GM19239 (cell line): ENCODE measurements around the gene GREM1.
A peak's percentile ranks its signal among the peaks of the same experiment; 100 is the strongest.

Experiments
- DNase-seq: peaks from one replicate; pipeline ENCODE4 v3.0.0; 2011; ENCODE audit warnings: low spot score; ENCODE audit not compliant: insufficient read length
- FAIRE-seq: peaks from 2 replicates; lab custom pipeline; 2011; peaks lifted over from hg19 to GRCh38; lab: Jason Lieb, UNC

Gene GREM1

DNA sequence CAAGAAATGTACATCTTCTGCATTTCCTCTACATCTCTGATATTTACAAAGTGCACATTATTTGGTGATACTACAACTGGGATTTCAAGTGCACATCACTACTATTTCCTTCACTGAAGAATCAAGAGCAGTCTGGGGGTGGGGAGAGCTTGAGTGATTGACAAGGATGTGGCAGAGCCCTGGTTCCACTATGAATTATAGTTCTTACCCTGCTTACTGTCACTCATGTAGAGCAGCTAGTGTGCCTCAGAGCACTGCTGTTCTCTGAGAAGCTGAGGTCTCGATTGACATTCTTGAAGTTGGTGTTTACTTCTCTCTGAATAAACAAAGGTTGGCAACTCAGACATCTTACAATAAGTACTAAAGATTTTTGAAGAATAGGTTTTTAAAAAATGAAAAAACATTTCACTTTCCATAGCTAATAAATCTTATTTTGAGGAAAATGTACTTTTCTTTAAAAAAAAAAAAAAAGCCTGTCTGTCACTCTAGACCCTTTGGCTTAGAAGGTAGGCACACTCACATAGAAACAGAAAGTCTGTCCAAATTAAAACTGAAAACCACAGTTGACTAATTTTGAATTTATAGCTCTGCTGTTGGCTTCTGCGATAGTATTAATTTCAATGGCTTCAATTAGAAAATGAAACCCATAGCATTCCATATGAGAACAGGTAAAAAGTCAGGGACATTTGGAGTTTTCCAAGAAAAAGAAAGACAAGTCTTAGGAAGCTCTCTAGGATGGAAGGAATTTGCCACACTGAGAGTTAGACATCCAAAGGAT is 5.6 kb downstream of the GREM1 start:
- FAIRE-seq, result peak; percentile 68
- peak; percentile 50 for DNase-seq

DNA sequence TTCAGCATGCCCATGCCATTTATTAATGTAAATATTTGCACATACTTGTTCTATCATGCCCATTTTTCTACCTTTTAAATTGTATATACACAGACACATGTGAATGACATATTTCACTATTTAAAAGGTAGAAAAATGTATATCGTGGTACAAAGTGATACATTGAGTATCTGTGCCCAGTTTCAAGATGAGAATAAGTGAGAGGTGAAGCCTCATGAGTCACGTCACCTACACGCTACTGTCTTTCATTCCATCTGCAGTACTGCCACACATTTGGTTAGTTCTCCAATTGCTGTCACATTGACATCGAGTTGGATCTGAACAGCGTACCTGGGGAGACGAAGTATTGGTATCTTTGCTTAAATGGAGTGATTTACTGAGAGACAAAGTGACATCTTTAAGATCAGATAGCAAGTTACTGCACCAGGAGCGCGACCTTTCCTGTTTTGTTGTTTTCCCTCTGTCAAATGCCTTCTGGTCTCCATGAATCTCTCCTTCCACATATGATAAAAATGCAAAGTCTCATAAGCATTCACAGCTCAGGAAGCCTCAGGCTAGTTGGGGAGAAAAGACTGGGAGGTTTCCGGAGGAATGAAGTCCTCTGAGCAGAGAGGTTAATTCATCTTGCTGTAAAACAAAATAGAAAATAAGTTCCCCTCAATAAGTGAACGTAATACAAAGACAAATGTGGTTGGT is 12.0 kb downstream of the GREM1 start:
- DNase-seq (no peak), FAIRE-seq (no peak)

DNA sequence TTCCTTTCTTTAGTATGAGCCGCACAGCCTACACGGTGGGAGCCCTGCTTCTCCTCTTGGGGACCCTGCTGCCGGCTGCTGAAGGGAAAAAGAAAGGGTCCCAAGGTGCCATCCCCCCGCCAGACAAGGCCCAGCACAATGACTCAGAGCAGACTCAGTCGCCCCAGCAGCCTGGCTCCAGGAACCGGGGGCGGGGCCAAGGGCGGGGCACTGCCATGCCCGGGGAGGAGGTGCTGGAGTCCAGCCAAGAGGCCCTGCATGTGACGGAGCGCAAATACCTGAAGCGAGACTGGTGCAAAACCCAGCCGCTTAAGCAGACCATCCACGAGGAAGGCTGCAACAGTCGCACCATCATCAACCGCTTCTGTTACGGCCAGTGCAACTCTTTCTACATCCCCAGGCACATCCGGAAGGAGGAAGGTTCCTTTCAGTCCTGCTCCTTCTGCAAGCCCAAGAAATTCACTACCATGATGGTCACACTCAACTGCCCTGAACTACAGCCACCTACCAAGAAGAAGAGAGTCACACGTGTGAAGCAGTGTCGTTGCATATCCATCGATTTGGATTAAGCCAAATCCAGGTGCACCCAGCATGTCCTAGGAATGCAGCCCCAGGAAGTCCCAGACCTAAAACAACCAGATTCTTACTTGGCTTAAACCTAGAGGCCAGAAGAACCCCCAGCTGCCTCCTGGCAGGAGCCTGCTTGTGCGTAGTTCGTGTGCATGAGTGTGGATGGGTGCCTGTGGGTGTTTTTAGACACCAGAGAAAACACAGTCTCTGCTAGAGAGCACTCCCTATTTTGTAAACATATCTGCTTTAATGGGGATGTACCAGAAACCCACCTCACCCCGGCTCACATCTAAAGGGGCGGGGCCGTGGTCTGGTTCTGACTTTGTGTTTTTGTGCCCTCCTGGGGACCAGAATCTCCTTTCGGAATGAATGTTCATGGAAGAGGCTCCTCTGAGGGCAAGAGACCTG is 13.2 kb downstream of the GREM1 start:
- no peak for FAIRE-seq
- DNase-seq, result no peak

DNA sequence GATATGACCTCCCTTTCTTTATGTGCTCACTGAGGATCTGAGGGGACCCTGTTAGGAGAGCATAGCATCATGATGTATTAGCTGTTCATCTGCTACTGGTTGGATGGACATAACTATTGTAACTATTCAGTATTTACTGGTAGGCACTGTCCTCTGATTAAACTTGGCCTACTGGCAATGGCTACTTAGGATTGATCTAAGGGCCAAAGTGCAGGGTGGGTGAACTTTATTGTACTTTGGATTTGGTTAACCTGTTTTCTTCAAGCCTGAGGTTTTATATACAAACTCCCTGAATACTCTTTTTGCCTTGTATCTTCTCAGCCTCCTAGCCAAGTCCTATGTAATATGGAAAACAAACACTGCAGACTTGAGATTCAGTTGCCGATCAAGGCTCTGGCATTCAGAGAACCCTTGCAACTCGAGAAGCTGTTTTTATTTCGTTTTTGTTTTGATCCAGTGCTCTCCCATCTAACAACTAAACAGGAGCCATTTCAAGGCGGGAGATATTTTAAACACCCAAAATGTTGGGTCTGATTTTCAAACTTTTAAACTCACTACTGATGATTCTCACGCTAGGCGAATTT is 14.9 kb downstream of the GREM1 start:
- FAIRE-seq (no peak), DNase-seq (no peak)

DNA sequence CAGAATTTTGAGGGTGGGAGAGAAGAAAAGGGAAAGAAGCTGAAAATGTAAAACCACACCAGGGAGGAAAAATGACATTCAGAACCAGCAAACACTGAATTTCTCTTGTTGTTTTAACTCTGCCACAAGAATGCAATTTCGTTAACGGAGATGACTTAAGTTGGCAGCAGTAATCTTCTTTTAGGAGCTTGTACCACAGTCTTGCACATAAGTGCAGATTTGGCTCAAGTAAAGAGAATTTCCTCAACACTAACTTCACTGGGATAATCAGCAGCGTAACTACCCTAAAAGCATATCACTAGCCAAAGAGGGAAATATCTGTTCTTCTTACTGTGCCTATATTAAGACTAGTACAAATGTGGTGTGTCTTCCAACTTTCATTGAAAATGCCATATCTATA is 15.5 kb downstream of the GREM1 start:
- DNase-seq (no peak), FAIRE-seq (no peak)

DNA sequence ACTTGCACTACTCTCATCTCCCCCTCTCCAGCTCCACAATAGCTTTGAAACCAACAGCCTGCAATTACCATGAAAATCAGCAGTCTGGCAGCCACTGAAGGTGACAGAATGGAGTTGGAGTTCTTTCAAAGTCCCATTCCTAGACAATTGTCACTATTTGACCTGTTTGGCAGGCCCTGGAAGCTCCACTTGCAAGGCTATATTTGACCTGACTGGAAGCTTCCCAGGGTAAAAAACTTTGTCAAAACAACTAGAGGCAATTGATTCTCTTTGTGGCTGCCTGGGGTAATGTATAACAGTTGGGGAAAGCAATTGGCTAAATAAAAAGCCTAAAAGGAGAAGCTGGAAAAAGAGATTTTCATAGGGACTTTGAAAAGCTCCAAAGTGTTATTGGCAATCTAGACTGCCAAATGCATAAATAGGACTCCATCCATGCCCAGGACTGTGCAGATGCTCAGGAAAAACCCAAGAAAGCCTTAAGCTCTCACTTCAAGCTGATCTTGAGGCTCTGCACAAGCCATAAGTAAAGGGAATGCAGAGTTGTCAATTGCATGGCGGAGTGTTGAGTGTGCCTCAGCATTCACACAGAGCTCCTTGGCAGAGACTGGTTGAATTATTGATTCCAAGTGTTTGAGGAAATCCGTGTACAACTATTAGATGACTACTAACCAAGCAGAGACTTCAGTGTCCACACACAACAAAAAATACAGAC is 18.3 kb downstream of the GREM1 start:
- FAIRE-seq (no peak), DNase-seq (no peak)

DNA sequence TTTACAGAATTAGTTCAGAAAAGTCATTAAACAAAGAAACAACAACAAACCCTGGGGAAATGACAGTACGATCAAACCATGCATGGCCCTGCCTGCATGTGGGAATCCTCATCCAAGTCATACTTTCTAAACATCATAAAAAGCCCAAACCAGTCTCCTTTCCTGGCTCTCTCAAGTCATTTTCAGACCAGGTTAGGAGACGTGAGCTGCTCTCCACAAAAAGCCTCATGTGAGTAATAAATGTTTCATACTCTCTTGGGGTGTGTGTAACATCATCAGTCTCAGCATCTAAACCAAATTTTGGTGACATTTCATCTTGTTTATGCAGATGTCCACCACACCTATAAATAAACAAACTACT is 18.9 kb downstream of the GREM1 start:
- FAIRE-seq, result no peak
- no peak for DNase-seq

DNA sequence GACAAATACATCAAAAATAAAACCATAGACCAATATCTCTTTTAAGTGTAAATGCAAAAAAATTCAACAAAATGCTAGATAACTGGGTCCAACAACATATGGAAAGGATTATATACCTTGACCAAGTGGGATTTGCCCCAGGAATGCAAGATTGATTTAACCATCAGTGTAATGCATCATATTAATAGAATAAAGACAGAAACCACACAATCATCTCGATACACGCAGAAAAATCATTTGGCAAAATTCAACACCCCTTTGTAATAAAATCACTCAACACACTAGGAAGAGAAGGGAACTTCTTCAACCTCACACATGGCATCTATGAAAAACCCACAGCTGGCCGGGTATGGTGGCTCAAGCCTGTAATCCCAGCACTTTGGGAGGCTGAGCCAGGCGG is 19.5 kb downstream of the GREM1 start:
- no peak for FAIRE-seq
- no peak for DNase-seq

DNA sequence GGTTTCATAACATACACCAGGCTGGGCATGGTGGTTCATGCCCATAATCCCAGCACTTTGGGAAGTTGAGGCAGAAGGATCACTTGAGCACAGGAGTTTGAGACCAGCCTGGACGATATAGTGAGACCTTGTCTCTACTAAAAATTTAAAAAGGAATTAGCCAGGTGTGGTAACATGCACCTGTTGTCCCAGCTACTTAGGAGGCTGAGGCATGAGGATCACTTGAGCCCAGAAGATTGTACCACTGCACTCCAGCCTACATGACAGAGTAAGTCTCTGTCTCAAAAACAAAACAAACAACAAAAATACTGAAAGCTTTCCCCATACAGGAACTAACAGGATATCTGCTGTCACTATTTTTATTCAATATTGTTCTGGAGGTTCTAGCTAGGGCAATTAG is 20.9 kb downstream of the GREM1 start:
- no peak for FAIRE-seq
- no peak for DNase-seq

DNA sequence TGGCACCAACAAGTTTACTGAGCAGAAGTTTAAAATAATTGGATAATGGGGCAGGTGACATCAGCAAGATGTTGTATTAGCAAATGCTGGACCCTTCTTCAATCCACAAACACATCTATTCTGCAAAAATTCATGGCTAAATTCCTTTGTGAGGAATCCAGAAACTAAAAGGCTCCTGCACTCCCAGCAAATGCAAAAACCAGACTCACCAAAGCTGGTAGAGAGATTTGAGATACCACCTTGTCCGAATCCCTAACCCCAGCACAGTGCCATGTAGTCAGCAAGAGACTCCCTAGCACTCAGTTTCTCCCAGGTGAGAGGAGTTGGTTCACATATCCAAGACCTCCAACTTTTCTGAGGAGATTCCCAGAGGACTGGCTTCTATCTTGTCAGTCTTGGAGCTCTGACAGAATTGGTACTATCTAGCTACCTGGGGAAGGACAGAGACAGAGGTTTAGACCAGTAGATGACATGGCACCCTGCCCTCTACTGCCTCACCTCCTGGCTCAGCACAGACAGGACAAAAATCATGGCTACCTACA is 21.8 kb downstream of the GREM1 start:
- no peak for DNase-seq
- no peak for FAIRE-seq

DNA sequence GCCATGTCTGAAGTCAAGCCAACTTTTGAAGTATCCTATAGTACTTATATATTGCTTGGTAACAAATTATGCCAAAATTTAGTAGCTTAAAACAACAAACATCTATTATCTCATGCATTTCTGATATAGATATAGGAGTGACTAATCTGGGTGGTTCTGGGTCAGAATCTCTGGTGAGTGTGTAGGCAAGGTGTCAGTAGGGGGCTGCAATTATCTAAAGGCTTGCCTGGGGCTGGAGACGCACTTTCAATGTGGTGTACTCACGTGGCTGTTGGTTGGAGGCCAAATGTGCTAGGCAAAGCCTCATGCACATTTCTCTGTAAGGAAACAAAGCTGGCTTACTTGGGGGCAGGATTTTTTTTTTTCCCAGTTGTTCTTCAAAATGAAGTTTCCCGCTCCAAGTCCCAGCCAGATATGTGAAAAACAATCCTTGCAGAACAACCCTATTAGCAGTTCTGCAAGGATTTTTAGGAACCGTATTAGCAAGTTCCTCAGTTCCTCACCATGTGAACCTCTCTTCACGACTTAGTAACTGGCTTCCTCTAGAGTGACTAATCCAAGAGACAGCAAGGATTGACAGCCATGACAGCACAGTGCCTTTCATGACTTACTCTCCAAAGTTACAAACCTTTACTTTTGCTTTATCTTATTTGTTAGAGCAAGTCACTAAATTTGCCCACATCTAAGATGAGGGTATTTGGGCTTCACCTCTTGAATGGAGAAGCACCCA is 25.8 kb downstream of the GREM1 start:
- FAIRE-seq (no peak), DNase-seq (no peak)

DNA sequence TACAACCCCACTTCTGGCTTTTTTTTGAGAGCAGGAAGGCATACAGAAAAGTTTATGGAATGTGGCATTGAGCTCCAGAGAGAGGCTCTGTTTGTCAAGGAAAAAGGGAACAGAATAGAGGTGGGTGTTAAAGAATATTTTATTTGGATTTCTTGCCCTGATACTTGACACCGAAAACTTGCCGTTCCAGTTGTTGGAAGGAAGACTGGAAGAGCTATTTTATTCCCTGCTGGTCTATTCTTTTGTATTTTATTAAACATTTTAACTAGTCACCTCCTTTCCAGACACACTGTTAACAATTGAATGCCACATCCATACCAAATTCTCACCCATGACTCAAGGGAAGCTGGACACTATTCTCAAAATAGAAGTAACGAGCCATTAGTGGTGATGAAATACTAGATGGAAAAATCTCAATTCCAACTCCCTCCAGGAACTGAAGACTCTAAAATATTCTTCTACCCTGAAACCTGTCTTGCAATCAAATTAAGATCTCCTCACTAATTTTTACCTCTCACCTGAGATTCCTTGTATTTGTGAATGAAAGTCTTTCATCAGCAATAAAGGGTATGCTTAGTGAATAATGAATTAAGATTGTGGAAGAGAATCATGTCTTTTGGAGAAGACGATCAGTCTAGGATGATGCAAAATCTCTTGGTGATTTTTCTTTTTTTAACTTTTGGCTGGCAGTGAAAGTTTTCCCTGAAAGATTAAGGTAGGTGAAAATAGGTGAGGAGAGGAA is 28.5 kb downstream of the GREM1 start:
- FAIRE-seq (no peak), DNase-seq (no peak)

DNA sequence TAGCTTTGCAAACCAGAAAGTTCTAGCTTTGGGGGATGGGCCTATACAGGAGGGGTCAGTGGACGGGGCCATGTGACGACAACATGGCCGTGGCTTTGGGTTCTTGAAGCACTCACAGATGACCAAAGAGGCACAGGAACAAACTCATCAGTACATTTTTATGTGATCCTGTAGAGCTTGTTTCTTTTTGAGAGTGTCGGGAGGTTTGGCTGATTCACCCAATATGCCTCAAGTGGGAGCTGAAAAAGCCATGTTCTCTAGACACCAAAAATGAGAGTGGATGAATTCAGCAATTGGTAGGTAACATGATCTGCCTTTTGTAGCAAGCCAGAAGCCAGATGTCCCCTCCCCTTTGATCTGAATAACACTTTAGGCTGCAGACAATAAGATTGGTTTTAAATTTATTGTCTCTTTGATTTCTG is 30.1 kb downstream of the GREM1 start:
- DNase-seq, result no peak
- FAIRE-seq, result no peak

DNA sequence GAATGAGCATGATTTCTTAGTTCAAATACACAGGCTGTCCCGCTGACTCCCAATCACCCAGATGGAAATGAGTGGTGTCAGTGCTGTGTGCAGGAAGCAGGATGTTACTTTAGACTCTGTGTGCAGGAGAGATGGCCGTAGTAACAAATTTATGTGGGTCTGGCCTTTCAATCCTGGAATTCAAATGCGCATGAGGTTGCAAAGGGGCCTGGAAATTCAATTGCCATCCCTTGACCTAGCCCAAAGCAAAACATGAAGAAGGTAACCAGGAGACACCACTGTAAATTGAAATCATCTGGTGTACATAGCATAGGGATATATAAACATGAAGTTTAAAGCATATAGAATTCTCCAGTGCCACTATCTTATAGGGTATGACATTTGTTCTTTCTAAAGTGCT is 33.2 kb downstream of the GREM1 start:
- FAIRE-seq, result no peak
- no peak for DNase-seq

DNA sequence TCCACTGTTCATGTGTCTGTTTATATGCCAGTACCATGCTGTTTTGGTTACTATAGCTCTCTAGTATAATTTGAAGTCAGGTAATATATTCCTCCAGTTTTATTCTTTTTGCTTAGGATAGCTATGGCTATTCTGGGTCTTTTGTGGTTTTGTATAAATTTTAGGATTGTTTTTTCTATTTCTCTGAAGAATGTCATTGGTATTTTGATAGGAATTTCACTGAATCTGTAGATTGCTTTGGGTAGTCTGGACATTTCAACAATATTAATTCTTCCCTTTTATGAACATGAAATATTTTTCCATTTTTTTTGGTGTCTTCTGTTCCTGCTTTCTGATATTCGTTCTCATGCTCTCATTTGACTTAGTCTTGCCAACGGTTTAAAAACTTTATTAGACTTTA is 39.6 kb downstream of the GREM1 start:
- DNase-seq, result no peak
- no peak for FAIRE-seq

DNA sequence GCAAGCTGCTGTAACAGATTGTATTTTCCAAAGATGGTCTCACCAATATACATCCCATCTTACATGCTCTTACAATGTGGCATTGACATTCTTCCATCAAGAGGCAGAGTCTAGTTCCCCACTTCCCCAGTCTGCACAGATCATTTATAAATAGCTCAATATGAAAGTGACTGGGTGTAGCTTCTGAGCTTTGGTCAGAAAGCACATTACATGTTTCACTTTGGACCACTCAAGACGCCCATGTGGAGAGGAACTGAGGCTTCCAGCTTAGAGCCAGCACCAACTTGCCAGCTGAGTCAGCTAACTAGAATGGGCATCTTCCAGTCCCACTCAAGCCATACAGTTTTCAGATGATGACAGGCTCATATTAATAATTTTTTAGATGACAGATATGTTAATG is 45.5 kb downstream of the GREM1 start:
- FAIRE-seq, result no peak
- peak; percentile 9 for DNase-seq

DNA sequence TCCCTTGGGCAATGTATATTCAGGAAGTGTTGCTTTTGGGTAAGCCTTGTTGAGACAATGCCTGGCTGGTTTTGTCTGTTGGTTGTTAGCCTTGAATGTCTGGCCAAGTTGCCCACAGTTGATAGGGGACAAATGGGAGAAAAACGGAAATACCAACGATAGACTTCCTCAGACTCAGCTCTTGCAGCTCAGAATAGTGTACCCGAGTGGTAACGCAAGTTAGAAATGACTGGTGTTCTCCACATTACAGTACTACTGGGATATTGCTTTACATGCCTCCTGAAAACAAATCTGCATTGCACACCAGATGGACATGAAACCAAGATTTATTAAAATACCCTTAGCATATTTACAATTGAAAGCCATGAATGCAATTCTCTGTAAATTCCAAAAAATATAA is 47.4 kb downstream of the GREM1 start:
- DNase-seq, result no peak
- FAIRE-seq, result no peak

DNA sequence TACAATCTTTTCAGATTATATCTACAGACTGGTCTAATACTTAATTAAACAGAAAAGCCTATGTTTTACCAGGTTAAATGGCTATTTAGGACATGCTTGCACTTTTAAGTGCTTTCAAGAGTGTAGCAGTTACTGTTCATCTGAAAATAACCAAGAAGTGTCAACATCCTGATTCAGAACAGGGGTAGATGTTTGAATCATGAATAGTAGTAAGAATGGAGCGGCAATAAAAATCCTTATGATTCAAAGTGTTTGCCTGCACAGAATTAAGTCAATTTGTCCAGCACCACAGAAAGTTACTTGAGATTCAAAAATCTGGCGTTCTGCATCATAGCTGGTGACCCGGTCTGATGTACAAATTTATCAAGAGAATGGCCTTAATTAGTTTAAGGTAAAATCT is 48.3 kb downstream of the GREM1 start:
- FAIRE-seq (no peak), DNase-seq (no peak)
